CD4-positive, alpha-beta T cell treated with Interleukin-4 for 4 hours (primary cell): Measurements from ENCODE around the gene NTSR2.

Experiments
- DNase-seq: peaks from one replicate; pipeline ENCODE4 v3.0.0-alpha.2; 2020

The NTSR2 gene

DNA sequence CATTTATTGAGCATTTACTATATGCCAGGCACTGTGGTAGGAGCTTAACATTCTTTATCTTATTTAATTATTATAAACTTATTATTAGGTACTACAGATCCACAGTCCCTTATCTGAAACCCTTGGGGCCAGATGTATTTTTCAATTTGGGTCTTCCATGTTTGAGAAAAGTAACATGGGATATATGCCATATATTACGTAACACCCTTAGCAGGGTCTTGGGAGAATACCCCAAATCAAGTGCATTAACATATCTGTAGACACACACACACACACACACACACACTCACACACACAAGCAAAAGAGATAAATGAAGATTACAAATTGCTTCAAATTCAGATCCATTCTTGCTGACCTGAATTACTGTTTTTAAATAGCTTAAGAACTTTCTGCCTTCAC, 13.7 kb downstream of the NTSR2 start:
- DNase-seq: no peak

DNA sequence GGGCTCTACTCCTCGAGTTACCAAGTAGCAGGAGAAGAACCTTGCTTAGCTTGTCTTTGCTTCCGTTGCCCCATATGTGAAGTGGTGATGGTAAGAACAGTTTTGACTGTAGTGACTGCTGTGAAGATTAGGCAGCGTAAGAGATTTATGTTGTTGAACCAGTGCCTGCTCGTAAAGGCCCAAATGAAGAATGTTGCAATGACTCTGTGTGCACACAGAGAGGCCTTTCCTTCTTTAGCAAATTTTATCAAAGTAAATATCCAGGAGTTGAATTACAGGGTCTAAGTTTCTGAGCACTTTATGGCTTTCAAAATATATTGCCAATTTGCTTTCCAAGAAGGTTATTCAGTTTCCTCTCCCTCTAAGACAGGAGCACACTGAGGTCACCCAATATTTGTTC, 14.5 kb downstream of the NTSR2 start:
- DNase-seq: no peak

DNA sequence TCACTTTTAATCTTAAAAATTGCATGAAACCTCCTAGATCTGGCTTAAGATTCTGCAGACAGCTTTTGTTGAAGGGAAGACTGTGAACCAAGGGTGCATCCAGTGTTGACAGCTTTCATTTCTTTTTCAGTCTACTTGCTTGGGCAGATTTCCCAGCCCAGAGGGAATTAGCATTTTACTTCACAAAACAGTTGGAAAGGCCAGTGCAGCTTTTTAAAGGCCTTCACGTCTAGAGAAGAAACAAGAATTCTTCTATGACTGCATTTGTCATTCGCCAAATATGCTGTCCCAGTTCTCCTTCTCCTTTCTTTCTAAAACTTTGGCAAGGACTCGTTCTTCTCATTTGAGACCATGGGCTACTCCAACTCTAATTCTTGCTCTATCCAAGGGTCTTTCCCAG, 17.4 kb downstream of the NTSR2 start:
- DNase-seq: no peak

DNA sequence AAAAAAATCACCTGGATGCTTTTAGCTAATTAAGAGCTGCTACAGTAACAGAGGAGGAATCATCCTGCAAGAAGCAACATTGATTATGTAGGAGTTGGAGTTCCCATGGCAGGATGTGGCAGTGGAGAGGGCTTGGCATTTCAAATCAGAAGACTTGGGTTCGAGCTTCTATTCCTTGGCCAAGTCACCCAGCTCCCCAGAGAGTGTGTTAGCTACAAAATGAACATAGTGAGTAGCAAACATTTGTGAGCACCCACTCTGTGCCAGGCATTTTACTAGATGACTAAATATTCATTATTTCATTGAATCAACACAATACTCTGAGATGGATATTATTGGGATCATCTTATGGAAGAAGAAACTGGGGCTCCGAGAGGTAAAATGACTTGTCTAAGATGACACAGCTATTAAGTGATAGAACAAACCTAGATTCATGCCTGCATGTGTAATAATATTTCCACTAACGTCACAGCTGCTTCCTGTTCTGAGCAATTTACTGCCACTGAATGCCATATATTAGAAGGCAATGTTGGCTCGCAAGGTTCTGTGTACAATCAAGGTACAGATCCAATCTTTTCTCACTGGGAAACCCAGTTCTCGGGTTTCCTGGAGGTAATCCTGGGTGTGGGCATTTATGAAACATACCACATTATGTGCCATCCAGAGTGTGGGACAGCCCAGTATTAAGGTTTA, 18.0 kb downstream of the NTSR2 start:
- DNase-seq: no peak

DNA sequence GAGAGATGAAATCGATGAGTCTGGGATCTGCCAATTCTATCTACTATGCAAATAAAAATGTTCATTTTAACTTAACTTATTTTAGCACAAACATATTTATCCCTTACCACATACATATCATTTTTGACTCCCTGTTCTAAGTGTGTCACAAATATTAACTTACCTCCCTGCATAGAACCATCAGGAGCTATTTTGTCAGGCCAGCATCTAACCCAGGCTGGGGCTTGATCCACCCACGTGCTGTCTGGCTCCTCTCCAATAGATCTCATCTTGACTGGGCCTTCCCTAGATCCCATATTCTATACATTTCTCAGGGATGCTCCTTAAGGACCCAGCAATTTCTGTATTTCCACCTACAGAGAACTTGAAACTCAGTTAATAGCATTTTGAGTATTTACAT, 20.9 kb downstream of the NTSR2 start:
- no peak for DNase-seq

DNA sequence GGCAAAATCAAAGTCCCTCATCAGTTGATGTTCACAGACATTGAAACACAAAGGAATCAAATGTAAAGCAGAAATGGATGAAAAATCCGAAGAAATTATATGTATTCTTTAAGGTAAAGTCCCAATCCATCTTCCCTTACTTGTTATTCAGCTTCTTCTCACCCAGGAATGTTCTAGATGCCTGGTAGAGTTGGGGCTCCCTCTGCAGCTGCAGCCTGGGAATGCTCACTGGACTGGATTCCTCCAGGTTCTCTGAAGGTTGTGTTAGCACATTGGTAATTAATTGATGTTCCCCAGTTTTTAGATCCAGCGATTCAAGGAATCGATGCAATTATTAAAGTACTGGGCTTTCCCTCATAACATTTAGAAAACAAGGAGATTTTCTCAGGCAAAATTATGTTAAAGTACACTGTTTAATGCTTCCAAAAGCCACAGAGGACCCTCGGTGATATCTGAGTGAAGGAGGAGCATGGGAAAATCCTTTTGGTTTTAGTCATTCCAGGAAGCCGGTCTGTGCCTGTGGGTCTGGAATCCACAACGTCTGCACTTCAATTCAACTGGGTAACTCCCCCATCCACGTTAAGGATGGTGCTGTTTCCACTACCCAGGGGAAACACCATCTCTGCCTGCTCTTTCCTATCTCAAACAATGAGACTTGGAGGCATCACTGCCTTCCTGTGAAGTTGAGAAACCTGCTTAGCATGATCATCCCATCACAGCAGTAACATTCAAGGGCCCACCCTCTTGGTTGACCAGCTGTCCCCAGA, 22.0 kb downstream of the NTSR2 start:
- DNase-seq: no peak

DNA sequence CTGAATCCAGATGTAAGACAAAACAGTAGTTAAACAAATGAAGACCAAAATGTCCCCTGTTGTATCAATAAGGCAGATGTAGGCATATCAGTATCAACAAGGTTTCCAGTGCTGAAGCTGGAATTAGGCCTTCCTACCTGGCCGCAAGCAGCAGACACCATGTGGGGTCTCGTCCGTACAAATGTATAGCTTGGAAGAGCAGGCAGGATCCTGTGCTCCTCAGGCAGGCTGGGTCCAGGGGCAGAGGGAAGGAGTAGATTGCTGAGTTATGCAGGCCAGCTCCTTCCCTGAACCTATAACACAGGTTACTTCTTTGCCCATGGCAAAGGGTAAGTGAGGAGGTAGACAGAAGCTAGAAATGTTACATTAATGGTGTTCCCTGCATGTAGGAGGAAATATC, 23.5 kb downstream of the NTSR2 start:
- no peak for DNase-seq

DNA sequence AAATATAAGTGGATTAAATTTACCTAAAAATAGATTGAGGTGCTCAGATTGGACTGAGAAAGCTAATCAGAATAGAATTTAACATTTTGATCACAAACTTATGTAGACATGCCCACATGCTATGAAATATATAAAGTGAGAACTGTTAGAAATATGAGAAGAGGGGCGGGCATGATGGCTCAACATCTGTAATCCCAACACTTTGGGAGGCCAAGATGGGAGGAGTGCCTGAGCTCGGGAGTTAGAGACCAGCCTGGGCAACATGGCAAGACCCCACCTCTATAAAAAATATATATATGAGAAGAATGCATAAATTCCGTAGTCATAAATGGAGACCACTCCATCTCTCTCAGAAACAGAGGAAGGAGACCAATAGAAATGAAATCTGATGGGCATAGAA, 25.7 kb downstream of the NTSR2 start:
- no peak for DNase-seq

DNA sequence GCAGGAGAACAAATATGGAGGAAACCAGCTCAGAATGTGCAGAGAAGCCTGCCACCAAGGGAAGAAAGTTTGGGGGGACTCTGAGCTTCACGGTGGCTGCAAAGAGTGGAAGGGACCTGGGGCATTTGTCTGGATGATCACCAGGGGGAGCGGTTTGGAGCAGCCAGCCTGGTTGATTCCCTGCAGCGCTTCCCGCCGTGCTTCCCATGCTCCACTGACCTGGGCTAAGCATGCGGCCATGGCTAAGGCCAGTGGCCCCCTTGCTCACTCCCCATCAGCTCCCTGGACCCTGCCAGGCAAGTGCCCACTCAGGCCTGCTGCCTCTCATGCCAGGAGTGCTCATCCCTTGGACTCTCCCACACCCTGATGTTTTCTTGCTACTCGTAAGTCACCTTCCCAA, 27.0 kb downstream of the NTSR2 start:
- no peak for DNase-seq

DNA sequence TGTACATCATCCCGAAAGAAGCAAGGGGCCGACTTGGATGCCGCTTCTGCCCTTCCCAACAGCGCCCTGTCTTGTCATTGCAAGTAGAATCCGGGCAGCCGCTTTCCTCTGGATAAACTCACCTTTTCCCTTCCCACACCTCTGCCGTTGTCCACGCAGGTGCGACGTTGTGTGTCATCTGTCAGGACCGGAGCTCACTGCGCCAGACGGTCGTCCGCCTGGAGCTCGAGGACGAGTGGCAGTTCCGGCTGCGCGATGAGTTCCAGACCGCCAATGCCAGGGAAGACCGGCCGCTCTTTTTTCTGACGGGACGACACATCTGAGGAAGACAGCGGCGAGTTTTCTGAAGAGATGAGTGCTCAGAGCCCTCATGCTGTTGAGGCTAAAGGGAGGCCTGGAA, 29.9 kb downstream of the NTSR2 start:
- DNase-seq: no peak

DNA sequence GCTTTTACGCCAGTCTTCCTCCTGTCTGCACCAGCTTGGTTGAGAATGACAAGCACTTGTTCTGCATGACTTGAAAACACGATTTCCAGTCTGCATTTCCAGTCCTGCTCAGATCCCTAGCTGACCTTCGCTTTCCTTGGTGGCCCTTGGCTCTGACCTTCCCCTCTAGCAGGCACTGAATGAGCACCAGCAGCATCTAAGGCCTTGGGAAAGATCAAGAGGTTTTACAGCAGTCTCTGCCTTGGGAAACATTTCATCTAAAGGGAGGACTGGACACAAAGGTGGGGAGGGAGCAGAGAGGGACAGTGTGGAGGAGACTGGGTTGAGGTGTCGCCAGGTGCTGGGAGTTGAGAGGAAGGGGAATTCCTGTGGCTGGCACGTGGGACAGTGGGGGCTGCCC, 30.5 kb downstream of the NTSR2 start:
- DNase-seq: no peak

DNA sequence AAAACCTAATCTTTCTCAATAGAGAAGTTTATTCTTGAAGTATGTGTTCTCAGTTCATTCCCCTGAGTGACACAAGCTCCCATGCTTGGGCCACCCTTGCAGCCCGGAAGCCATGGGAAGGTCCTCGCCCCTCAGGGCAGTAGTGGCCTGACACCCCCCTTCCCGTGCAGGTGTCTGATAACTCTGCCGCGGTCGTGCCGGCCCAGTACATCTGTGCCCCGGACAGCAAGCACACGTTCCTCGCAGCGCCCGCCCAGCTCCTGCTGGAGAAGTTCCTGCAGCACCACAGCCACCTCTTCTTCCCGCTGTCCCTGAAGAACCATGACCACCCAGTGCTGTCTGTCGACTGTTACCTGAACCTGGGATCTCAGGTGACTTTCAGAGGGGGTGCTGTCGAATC, 32.4 kb downstream of the NTSR2 start:
- no peak for DNase-seq

DNA sequence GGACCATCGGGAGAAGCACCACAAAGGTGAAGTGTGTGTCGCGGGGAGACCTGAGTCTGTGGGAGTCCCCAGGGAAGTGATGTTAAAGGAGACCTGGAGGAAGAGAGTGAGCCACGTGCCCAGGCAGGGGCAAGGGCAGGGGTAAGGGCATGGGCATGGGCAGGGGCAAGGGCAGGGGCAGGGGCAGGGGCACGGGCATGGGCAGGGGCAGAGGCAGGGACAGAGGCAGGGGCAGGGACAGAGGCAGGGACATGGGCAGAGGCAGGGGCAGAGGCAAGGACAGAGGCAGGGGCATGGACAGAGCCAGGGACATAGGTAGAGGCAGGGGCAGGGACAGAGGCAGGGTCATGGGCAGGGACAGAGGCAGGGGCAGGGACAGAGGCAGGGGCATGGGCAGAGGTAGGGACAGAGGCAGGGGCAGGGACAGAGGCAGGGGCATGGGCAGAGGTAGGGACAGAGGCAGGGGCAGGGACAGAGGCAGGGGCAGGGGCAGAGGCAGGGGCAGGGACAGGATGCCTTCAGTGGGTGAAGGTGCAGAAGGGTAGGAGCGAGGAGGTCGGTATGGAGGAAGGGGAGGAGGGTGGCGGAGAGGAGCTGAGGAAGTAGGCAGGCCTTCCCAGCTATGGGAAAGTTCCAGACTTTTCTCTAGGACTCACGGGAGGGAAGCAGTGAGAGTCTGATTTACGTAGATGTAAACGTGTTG, 33.3 kb downstream of the NTSR2 start:
- DNase-seq: no peak

DNA sequence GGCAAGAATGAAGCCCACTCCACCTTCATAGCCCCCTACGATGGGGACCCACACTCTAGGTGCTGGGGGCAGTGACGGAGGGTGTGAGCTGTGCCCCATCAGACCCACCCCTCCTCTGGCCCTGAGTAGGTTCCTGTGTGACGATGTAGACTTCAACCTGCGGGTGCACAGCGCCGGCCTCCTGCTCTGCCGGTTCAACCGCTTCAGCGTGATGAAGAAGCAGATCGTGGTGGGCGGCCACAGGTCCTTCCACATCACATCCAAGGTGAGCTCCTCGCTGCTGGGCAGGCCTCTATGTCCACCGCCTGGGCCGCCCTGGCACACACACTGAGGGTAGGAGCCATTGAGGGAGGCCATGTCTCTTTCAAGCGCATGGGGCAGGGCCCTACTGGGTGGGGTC, 34.9 kb downstream of the NTSR2 start:
- DNase-seq: no peak

DNA sequence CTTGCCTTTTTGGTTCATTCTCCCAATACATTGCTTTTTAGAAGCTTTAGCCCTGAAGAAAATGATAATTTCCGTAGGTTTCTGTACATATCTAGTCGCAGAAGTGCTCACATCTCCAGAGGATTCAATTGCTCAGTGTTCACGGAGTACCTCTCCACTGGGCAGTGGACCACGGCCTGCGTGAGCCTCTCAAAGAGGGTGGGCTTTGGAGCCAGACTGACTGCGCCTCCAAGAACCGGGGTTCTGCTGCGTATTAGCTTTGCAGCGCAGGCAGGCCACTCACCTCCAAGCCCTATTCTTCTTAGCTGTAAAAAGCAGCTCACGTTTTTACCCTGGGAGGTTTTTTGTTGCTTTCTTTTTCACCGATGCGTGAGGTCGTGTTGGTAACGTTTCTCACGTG, 35.4 kb downstream of the NTSR2 start:
- DNase-seq: no peak

DNA sequence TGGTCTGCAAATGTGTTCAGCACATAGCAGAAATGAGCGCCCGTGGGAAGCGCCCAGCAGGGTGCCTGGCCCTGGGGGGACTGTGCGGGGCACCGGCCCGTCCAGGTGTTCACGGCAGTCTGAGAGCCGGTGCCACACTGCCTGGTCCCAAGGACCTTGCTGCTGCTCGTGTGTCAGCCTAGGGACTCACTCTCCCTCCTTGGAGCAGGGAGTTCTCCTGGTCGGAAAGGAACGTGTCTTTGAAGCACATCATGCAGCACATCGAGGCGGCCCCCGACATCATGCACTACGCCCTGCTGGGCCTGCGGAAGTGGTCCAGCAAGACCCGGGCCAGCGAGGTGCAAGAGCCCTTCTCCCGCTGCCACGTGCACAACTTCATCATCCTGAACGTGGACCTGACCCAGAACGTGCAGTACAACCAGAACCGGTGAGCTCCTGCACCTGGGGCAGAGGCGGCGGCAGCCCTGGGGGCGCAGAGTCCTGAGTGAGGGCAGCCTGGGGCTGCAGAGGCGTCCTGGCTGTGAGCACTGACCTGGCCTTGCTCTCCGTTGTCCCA, 36.0 kb downstream of the NTSR2 start:
- no peak for DNase-seq

DNA sequence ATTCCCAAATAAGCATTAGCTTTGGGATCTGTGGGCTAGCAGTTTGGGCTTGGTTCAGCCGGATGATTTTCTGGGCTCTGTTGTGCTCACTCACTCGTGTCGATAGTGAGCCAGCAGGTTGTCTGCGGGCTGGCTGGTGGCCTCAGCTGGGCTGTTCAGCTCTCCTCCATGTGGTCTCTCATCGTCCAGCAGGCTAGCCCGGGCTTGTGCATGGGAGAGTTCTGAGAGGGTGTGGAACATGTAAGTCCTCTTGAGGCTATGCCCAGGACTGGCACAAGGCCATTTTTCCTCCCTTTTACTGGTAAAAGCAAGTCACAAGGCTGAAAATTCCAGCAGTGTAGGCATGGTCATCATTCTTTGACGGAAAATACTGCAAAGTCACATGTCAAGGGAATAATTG, 38.5 kb downstream of the NTSR2 start:
- DNase-seq: no peak

DNA sequence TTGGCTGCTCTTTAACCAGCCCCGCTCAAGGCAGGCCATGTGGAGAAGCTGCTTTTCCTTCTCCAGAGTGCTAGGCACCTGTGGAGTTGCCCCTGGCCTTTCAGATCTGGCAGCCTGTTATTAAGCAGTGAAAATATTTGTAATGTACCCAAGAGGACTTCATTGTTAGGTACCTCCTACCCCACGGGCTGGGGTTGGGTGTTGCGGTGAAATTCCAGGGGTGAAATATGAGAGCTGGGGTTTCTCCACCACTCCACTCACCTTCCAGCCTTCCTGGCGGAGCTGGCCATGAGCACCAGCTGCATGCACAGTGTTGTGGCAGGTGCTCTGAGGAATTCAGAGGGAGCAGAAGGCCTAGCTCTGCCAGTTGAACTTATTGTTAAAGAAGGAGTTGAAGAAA, 39.1 kb downstream of the NTSR2 start:
- no peak for DNase-seq

DNA sequence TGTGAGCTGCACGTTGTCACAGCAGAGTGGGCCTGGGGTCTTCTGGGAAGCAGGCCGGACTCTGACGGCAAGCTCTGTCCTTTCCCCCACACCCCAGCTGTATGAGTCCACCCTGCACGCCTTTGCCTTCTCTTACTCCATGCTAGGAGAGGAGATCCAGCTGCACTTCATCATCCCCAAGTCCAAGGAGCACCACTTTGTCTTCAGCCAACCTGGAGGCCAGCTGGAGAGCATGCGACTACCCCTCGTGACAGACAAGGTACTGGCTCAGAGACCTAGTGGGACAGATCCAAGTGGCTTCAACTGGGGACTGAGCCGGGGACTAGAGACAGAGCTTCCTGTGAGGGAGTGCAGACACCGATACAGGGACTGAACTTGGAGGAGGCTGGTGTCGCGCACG, 40.1 kb downstream of the NTSR2 start:
- no peak for DNase-seq

DNA sequence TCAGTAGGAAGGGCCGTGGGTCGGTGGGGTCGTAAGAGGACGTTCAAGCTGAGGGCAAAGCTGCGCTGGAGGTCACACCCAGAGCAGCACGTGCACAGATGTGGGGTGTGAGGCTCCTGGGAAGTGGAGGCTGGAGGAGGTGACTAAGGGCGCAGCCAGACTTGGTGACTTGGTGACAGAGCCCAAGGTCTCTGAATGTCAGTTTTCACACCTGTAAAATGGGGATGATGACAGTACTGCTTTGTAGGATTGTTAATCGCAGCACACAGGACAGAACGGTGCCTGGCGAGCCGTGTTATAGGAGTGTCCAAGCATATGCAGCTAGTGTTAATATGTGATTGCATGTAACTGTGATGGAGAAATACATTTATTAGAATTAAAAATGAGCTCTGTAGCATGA, 40.8 kb downstream of the NTSR2 start:
- DNase-seq: no peak

DNA sequence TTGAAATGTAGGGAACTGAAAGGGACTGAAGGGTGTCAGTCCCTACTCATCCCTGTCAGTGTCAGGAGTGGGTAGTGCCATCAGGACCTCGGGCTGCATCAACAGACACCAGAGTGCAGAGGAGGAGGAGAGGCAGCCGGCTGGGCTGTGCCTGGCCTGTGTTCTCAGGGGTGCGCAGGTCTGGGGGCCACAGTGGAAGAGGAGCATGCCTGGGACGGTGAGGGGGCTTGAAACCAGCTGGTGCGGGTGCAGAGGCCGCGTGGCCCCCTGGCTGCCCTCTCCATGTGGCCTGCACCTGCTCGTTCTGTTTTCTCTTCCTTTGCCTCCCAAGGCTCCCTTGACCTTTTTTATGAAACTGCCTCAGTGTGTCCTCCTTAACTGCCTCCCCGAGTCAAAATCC, 41.3 kb downstream of the NTSR2 start:
- DNase-seq: no peak

DNA sequence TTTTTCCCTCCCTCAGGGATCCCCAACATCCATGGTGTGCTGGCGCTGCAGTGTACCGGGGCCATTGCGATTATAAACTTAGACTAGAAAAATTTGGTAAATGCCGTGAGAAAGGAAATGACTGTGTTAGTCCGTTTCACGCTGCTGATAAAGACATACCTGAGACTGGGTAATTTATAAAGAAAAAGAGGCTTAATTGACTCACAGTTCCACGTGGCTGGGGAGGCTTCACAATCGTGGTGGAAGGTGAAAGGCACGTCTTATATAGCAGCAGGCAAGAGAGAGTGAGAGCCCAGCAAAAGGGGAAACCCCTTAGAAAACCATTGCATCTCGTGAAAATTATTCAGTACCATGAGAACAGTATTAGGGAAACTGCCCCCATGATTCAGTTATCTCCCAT, 44.3 kb downstream of the NTSR2 start:
- no peak for DNase-seq

DNA sequence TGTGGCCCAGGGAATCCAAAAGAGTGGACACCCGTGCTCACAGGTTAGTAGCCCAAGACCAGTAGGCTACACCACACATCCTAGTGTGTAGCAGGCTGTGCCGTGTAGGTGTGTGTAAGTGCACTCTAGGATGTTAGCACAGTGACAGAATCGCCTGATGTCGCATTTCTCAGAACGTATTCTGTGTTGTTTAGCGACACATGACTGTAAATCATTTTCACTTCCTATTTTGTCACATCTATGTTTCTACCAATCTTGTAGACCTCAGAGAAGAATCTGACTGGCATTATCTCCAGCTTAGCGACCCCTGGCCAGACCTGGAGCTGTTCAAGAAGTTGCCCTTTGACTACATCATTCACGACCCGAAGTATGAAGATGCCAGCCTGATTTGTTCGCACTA, 45.1 kb downstream of the NTSR2 start:
- no peak for DNase-seq

DNA sequence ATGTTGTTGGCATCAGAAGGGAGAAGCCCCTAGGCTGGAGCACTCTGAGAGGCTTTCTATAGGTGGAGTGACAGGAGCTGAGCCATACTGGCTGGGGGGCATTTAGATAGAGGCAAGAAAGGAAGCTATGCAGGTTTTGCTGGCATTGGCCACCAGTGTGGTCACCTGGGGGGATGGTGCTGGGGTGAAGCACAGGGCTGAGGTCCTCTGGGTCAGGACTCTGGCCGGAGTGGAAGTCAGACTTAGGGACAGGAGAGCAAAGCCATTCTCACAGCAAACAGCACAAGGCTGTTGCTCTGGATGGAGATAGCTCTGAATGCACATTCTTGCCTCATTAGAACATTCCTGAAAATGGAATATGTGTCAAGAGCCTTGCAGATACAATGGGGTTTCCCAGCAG, 47.4 kb downstream of the NTSR2 start:
- DNase-seq: no peak
